GM12878 (cell line): ENCODE data around the gene MRS2. TPM values are rescaled to one million over a fixed set of nuclear protein-coding genes. Genes with fewer than 3 reads are reported as not detected.

ENCODE experiments used
- ATAC-seq: fragments of 200-7000 bp; cut with Tn5 transposase; 3 replicates; pipeline ENCODE4 v1.9.1; 2020; ENCODE audit warnings: mild to moderate bottlenecking, moderate library complexity
- BruUV-seq: library from RNA; stranded (reverse); fragments of 400-500 nt; replicated peaks from 2 replicates; lab custom pipeline; 2021; lab: Mats Ljungman, UMichigan
- CTCF ChIA-PET: fragments of 300-600 bp; sonication (Branson Sonifier 250); formaldehyde crosslinking; extraction: SDS; loops from one replicate; lab custom pipeline; 2021; ENCODE audit warnings: inconsistent platforms; lab: Yijun Ruan, JAX
- POLR2A ChIA-PET: fragments of 350-600 bp; formaldehyde crosslinking; extraction: SDS; loops from one replicate; lab custom pipeline; 2021; ENCODE audit warnings: inconsistent platforms; lab: Charles Lee
- RAD21 ChIA-PET: fragments of 300-600 bp; sonication (Branson Sonifier 250); formaldehyde crosslinking; loops from one replicate; lab custom pipeline; 2023; ENCODE audit warnings: antibody characterized with exemption; ENCODE audit not compliant: unreplicated experiment; lab: Charles Lee
- SMC1A ChIA-PET: fragments of 300-600 bp; sonication (Branson Sonifier 250); formaldehyde crosslinking; loops from one replicate; lab custom pipeline; 2023; ENCODE audit not compliant: unreplicated experiment, uncharacterized antibody; lab: Charles Lee
- DNase-seq: peaks from one replicate; pipeline ENCODE4 v3.0.0-alpha.2; 2011; ENCODE audit warnings: low read depth, low spot score
- FAIRE-seq: peaks from 3 replicates; lab custom pipeline; 2011; peaks lifted over from hg19 to GRCh38; lab: Jason Lieb, UNC
- H2AFZ ChIP-seq: 2 replicates; pipeline ENCODE4 v1.6.0; 2011; ENCODE audit warnings: low read depth, low read length, control low read depth; ENCODE audit not compliant: control insufficient read depth
- H3K27ac ChIP-seq: 2 replicates; pipeline ENCODE4 v1.5.1; 2011; ENCODE audit warnings: control low read depth; ENCODE audit not compliant: control insufficient read depth, insufficient read depth
- H3K27me3 ChIP-seq, 2 experiments: replicated peaks in 1 of 2; 2 replicates each; pipeline versions ENCODE4 v1.6.0 to v1.6.1; 2011; ENCODE audit warnings: low read length in 1 of 2; ENCODE audit not compliant: control insufficient read depth in 2 of 2, insufficient read depth in 2 of 2
- H3K36me3 ChIP-seq, 2 experiments: 2 replicates each; pipeline ENCODE4 v1.5.1; 2011; ENCODE audit warnings: low read length in 1 of 2; ENCODE audit not compliant: control insufficient read depth in 2 of 2, insufficient read depth in 2 of 2
- H3K4me1 ChIP-seq: 2 replicates; pipeline ENCODE4 v1.6.1; 2011; ENCODE audit warnings: mild to moderate bottlenecking, low read length, moderate library complexity, mixed read lengths; ENCODE audit not compliant: control insufficient read depth, insufficient read depth
- H3K4me2 ChIP-seq: 2 replicates; pipeline ENCODE4 v1.6.0; 2011; ENCODE audit warnings: control low read depth; ENCODE audit not compliant: control insufficient read depth, insufficient read depth
- H3K4me3 ChIP-seq: fragments of 200-600 bp; sonication (generic); 2 replicates; pipeline ENCODE4 v1.5.1; 2016
- H3K79me2 ChIP-seq: 2 replicates; pipeline ENCODE4 v1.6.0; 2011; ENCODE audit warnings: low read length; ENCODE audit not compliant: control insufficient read depth, insufficient read depth
- H3K9ac ChIP-seq: 2 replicates; pipeline ENCODE4 v1.8.0; 2011; ENCODE audit warnings: low read length, control low read depth, mixed read lengths; ENCODE audit not compliant: control insufficient read depth, insufficient read depth
- H3K9me3 ChIP-seq: replicated peaks from 3 replicates; pipeline ENCODE4 v1.5.1; 2011; ENCODE audit warnings: mild to moderate bottlenecking, low read length; ENCODE audit not compliant: control insufficient read depth, insufficient read depth
- H4K20me1 ChIP-seq: 2 replicates; pipeline ENCODE4 v1.6.0; 2011; ENCODE audit not compliant: control insufficient read depth, insufficient read depth
- ASH2L ChIP-seq: fragments of 300-600, 200-600 bp; sonication (generic); IDR thresholded peaks from 2 replicates; pipeline ENCODE4 v1.6.1; 2017; ENCODE audit warnings: low read depth, mild to moderate bottlenecking, borderline replicate concordance
- ATF2 ChIP-seq: IDR thresholded peaks from 2 replicates; pipeline ENCODE4 v1.6.1; 2012; ENCODE audit warnings: low read length, inconsistent platforms
- CBFB ChIP-seq: IDR thresholded peaks from 2 replicates; pipeline ENCODE4 v1.6.1; 2016; ENCODE audit warnings: antibody characterized with exemption, low read depth
- CREB1 ChIP-seq: IDR thresholded peaks from 2 replicates; pipeline ENCODE4 v1.6.1; 2012; ENCODE audit warnings: low read depth, mild to moderate bottlenecking, inconsistent platforms
- CUX1 ChIP-seq: IDR thresholded peaks from 2 replicates; pipeline ENCODE4 v1.6.1; 2012; ENCODE audit warnings: improper control_type of control experiment, low read depth, low read length; ENCODE audit not compliant: insufficient replicate concordance
- EGR1 ChIP-seq, 2 experiments: IDR thresholded peaks; 1 replicate in 1 of 2; 2 replicates in 1 of 2; pipeline ENCODE4 v1.6.1; 2011 to 2012; ENCODE audit warnings: low read depth in 2 of 2, low read length in 2 of 2, borderline replicate concordance in 1 of 2, mild to moderate bottlenecking in 1 of 2, moderate library complexity in 1 of 2
- GATAD2B ChIP-seq: fragments of 450-650 bp; conservative IDR thresholded peaks from 2 replicates; pipeline ENCODE4 v1.6.1; 2017; ENCODE audit warnings: low read depth, mild to moderate bottlenecking, moderate library complexity
- HCFC1 ChIP-seq: fragments of 150-350 bp; IDR thresholded peaks from 2 replicates; pipeline ENCODE4 v1.6.1; 2014; ENCODE audit warnings: low read length
- PML ChIP-seq: IDR thresholded peaks from 2 replicates; pipeline ENCODE4 v1.6.1; 2012; ENCODE audit warnings: low read length, inconsistent platforms
- RAD51 ChIP-seq: fragments of 450-650 bp; IDR thresholded peaks from 2 replicates; pipeline ENCODE4 v1.6.1; 2016; ENCODE audit warnings: moderate library complexity, mild to moderate bottlenecking, inconsistent platforms
- SMAD5 ChIP-seq: IDR thresholded peaks from 2 replicates; pipeline ENCODE4 v1.6.1; 2016; ENCODE audit warnings: antibody characterized with exemption, low read depth
- SRF ChIP-seq, 2 experiments: IDR thresholded peaks; 2 replicates each; pipeline ENCODE4 v1.6.1; 2011; ENCODE audit warnings: low read depth in 2 of 2, low read length in 2 of 2, mild to moderate bottlenecking in 1 of 2, moderate library complexity in 1 of 2
- TCF7 ChIP-seq: IDR thresholded peaks from 2 replicates; pipeline ENCODE4 v1.6.1; 2014; ENCODE audit warnings: antibody characterized with exemption, borderline replicate concordance
- USF1 ChIP-seq: IDR thresholded peaks from 2 replicates; pipeline ENCODE4 v1.6.1; 2011; ENCODE audit warnings: borderline replicate concordance, low read depth, mild to moderate bottlenecking, moderate library complexity, mixed read lengths, low read length; ENCODE audit not compliant: insufficient read depth; ENCODE audit errors: extremely low read length
- ZBTB33 ChIP-seq: fragments of 450-650 bp; IDR thresholded peaks from 2 replicates; pipeline ENCODE4 v1.6.1; 2017; ENCODE audit warnings: mild to moderate bottlenecking
- ZZZ3 ChIP-seq: IDR thresholded peaks from 2 replicates; pipeline ENCODE4 v1.6.1; 2011; ENCODE audit warnings: low read depth; ENCODE audit not compliant: control insufficient read depth, insufficient read length
- WGBS: methylation state at CpG from one replicate; pipeline ENCODE4 v1.1.6; 2016; ENCODE audit warnings: low lambda C conversion rate; ENCODE audit not compliant: insufficient replicate concordance, insufficient coverage; ENCODE audit errors: missing lambda C conversion rate; 5-methylcytosine and 5-hydroxymethylcytosine counted together
- in situ Hi-C: fragments of 300-500 bp; cut with MboI; formaldehyde crosslinking; loops from 9 replicates; pipeline ENCODE4 v1.14.3; 2018; ENCODE audit warnings: mixed read lengths
- intact Hi-C: fragments of 100-400 bp; cut with micrococcal nuclease; formaldehyde crosslinking; loops from one replicate; pipeline ENCODE4 v1.14.2; 2022; ENCODE audit not compliant: unreplicated experiment
- polyA plus RNA-seq, 11 experiments: library from polyadenylated mRNA; depleted of rRNA in 4 of 11; unstranded in 6 of 11; stranded (reverse) in 5 of 11; fragments of >200 nt; fragmentation: Nextera tagmentation in 4 of 11; fragmentation: Illumina TruSeq in 1 of 11; extraction: Ambion mirVana in 4 of 11; extraction: Trizol in 1 of 11; gene quantifications; 1 replicate in 1 of 11; 2 replicates in 10 of 11; pipeline versions ENCODE4 v1.2.1 to v1.2.3, GENCODE V29; 2011 to 2016; ENCODE audit warnings: inconsistent platforms in 2 of 11, missing spikeins in 2 of 11, low read depth in 1 of 11
- total RNA-seq, 4 experiments: library from RNA; depleted of rRNA in 3 of 4; stranded (reverse); fragments of >200 nt in 3 of 4; fragmentation: Illumina TruSeq in 1 of 4; extraction: Trizol in 1 of 4; gene quantifications; 2 replicates each; pipeline versions ENCODE4 v1.2.1 to v1.2.3, GENCODE V29; 2013 to 2021

Gene MRS2
- total and polyA plus RNA-seq, 10 of the 15 experiments (the other 5 are each of a cell fraction or from before 2014, with no cell fraction given), result 7.5 to 29.9 (median 24.2) TPM

GRCh38 chr6:24444588-24444987 lies 41.9 kb downstream of the MRS2 start:
- Histone ChIP-seq H3K27me3 (no peaks in the 10 kb centered on the region; a peak in 1 of 4 replicates), H3K27ac (no peak overlapping the region), H3K4me1 (no peaks in the 10 kb centered on the region), H3K4me2 (no peak overlapping the region), H3K9ac (no peak overlapping the region), H2AFZ (no peak overlapping the region), H3K36me3 (no peaks in the 10 kb centered on the region), H3K4me3 (no peak overlapping the region), H3K79me2 (no peaks in the 10 kb centered on the region), H4K20me1 (no peaks in the 10 kb centered on the region), H3K9me3 (no peaks in the 10 kb centered on the region)
- no peak for ATAC-seq
- BruUV-seq, result no TSS peak
- ChIA-PET CTCF (no interaction called here), POLR2A (no interaction called here), RAD21 (no interaction called here), SMC1A (interaction anchor here (0.5 to 0.8 kb wide), 3 partner anchors 15 to 107 kb away, joined by 3 to 4 read pairs (median 3); no protein-coding TSS in a partner anchor)
- in situ Hi-C loops, result no loop called here
- no peak for DNase-seq
- intact Hi-C loops, result no loop called here
- WGBS, result 94% methylated on average over 4 of the region's 4 CpGs
- FAIRE-seq, result no peak
- TF ChIP-seq TCF7 (no peak), USF1 (no peak), ASH2L (no peak), SRF (IDR thresholded peaks at IDR 0.05; ENCODE audit: low read depth in 2 of 2, low read length in 2 of 2) (no peak), EGR1 (IDR thresholded peaks at IDR 0.05; ENCODE audit: borderline replicate concordance in 1 of 2, low read depth in 2 of 2, low read length in 2 of 2) (no peak), GATAD2B (no peak), ZZZ3 (no peak), ATF2 (no peak), SMAD5 (no peak), ZBTB33 (no peak), HCFC1 (no peak), RAD51 (no peak), CREB1 (no peak), PML (no peak), CUX1 (no peak), CBFB (no peak)
